GM12864 (cell line): ENCODE measurements around the gene POLN.

ENCODE experiments used
- DNase-seq: peaks from one replicate; pipeline ENCODE4 v3.0.0-alpha.2; 2011; ENCODE audit warnings: low read depth
- H3K4me3 ChIP-seq: 2 replicates; pipeline ENCODE4 v1.5.1; 2011; ENCODE audit warnings: mild to moderate bottlenecking, low read depth, low read length, control low read depth
- TF ChIP-seq, protein P1 (sequence below): IDR thresholded peaks from 2 replicates; pipeline ENCODE4 v1.5.1; 2011; ENCODE audit warnings: low read depth, mild to moderate bottlenecking, moderate library complexity, low read length, control low read depth, inconsistent platforms; ENCODE audit errors: missing control alignments

The POLN gene

DNA sequence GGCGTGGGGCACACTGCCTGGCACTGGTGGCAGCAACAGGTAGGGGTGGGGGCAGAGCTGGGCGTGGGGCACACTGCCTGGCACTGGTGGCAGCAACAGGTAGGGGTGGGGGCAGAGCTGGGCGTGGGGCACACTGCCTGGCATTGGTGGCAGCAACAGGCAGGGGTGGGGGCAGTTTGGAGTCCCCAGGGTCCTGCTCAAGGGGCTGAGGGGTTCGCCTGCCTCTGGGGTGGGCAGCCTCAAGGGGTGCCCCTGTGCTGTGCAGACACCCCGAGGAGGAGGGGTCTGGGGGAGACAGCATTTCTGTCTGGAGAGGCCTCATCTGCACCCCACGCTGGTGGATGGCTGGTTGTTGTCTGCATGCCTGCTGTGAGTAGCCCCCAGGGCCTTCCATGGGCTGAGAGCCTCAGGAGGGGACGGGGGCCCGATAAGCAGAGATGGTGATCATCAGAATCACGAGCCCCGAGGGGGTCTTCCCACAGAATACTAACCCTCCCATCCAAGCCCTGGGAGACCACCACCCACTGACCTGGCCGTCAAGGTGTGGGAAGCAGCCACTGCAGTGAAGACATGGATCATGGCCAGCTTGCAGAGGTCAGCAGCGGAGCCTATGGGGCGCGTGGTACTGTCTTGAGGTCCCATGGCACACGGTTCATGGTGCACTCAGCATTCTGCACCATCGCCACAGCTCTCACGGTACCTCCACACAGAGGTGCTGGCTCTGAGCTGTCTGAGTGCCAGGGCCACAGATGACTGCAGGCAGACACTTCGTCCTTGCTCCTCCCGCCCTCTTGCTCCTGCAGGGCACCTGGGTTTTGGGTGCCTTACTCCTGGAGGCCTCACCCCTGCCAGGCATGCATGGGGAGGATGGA lies 161.3 kb downstream of the POLN start:
- DNase-seq: no peak
- no peak overlapping the region for H3K4me3 ChIP-seq
- TF ChIP-seq, protein P1, sequence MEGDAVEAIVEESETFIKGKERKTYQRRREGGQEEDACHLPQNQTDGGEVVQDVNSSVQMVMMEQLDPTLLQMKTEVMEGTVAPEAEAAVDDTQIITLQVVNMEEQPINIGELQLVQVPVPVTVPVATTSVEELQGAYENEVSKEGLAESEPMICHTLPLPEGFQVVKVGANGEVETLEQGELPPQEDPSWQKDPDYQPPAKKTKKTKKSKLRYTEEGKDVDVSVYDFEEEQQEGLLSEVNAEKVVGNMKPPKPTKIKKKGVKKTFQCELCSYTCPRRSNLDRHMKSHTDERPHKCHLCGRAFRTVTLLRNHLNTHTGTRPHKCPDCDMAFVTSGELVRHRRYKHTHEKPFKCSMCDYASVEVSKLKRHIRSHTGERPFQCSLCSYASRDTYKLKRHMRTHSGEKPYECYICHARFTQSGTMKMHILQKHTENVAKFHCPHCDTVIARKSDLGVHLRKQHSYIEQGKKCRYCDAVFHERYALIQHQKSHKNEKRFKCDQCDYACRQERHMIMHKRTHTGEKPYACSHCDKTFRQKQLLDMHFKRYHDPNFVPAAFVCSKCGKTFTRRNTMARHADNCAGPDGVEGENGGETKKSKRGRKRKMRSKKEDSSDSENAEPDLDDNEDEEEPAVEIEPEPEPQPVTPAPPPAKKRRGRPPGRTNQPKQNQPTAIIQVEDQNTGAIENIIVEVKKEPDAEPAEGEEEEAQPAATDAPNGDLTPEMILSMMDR: no peak

DNA sequence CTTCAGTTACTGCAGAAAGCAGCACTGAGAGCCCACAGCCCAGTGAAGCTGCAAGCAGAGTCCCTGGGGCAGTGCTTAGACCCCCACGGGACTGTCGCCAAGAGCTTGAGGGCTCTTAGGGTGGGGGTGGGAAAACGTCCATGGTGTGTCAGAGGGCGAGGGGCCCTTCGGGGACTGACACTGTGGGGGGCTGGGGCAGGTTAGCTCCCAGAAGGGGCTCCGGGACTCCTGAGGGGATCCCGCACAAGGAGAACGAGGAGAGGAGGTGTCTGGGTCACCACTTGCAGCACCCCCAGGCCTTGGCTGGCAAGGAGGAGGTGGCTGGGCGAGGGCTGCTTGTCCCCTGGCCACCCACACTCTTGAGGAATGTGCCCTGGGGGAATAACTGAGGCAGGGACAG lies 162.0 kb downstream of the POLN start:
- DNase-seq: no peak
- no peak overlapping the region for H3K4me3 ChIP-seq
- TF ChIP-seq, protein P1: no peak

DNA sequence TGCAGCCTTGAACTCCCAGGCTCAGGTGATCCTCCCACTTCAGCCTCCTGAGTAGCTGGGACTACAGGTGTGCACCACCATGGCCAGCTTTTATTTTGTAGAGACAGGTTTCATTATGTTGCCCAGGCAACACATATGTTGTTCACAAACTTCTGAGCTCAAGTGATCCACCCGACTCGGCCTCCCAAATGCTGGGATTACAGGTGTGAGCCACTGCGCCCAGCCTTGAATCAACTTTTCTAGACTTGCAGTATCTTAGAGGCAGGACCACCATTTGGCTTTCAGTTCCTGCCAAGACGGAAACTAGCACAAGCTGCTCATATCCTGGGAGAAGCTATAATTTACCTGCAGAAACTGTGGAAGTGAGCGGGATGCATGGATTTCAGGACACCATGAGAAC lies 162.9 kb downstream of the POLN start:
- no peak for DNase-seq
- no peak overlapping the region for H3K4me3 ChIP-seq
- TF ChIP-seq, protein P1: no peak

DNA sequence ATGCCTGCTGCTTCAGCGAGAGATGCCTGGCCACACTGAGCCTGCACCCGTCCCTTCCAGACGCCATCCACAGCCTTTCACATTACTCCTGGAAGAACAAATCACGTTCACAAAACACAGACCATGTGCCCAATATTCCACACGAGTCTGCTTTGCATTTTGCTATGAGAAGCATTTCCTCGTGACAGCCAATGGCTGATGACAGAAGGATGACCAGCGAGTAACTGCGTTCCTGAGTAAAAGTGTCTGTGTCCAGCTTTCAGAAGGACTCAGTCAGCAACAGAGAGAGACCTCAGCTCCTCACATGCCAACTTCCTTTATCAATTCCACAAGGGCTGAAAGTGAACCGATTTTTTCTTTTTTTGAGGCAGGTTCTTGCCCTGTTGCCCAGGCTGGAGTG lies 163.3 kb downstream of the POLN start:
- TF ChIP-seq, protein P1: no peak

DNA sequence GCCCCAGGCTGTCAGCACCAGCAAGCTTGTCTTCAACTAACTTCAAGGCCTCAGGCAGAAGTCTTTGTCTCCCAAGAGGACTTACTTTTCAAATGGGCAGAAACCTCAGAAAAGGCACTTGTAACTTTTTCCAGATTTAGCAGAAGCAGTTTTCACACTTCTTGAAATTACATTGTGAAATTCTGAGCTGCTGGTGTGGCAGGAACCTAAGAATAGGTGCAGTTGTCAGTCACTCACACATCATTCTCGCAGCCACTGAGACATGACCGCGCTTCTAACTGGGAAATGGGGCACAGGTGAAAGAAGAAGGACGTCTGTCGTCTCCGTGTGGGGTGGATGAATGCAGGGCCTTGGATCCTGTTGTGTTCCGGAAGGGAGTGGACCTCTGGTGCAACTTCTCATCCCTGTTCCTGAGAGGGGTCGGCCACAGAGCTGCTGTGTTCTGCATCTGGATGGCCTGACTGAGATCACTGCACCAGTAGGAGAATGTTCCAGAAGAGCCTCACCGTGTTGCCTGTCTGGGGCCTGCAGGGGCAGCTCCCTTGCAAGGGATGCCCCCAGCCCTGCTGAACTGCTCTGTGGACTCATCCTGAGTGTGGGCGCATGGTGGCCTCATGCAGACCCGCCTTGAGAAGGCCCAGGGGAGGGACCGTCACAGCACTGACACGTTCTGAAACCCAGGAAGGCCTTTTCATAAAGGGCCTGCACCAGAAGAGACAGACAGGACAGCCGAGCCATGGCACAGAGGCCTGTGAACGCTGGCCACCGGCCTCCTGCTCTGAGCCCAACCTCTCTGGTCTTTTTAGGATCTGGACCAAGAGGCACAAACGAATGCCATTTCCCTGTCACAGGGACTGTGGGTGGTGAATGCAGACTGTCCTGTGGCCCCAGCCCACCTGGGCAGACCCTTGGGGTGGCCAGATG lies 164.1 kb downstream of the POLN start:
- TF ChIP-seq, protein P1: no peak
- H3K4me3 ChIP-seq: no peak overlapping the region
- DNase-seq: no peak

More for the DNA sequence above, 163.3 kb downstream of the POLN start:
- no peak overlapping the region for H3K4me3 ChIP-seq
- DNase-seq: no peak

DNA sequence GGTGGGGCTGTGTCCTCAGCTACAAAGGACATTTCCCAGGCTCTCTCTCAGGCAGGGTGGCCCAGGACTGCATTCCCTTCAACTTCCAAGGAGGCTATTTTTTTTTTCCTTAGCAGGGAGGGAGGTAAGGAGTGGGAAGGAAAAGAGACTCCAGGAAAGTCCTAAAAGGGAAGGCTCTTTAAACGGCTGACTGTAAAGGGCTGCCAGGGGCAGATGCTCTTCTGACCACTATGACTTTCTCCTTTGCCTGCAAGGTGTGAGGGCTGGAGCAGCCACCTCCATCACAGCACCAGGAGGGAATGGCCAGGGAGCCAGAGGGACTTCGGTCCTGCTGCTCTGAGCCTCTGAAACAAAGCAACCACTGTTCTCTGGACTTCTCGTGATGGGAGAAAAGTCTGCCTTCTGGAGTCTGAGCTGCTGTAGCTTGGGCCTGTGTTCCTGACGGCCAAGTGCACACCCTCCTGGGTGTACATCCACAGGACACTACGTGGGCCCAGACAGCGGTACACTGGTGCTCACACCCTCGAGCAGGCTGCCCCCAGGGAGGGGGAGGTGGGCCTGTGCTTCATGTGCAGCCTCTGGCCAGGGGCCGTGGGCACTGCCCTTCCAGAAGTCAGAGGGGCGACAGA lies 164.9 kb downstream of the POLN start:
- no peak overlapping the region for H3K4me3 ChIP-seq
- TF ChIP-seq, protein P1: no peak
- DNase-seq: no peak
